GM21825 (cell line): ENCODE data around the gene SLC30A3.
"Not testable (repeated sequence)": the region's sequence is repeated elsewhere in the genome, so short reads cannot be mapped to it uniquely, and the experiment has no call there.

Experiments
- ATAC-seq: cut with Tn5 transposase; IDR thresholded peaks from one replicate; pipeline ENCODE4 v1.9.1; 2021; ENCODE audit warnings: mild to moderate bottlenecking, moderate library complexity; ENCODE audit not compliant: unreplicated experiment

Gene SLC30A3

DNA sequence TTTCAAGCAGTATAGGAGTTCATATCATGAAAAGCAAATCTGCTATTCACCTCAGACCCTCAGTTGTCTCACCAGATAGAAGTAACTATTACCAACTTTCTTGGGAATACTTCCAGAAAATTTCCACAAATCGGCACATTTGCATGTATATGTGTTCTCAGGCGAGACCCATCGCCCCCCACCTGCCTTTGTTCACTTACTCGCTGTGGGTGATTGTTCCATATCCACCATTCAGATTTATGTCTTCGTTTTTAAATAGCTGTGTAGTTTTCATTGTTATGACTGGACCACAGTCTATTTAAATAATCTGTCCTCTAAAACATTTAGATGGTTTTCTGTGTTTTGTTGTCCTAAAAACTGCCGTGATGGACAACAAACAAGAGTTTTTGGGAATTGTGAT, 22.6 kb upstream of the SLC30A3 start:
- no peak for ATAC-seq

GRCh38 chr2:27284996-27285395, 22.1 kb upstream of the SLC30A3 start:
- ATAC-seq, result no peak

DNA sequence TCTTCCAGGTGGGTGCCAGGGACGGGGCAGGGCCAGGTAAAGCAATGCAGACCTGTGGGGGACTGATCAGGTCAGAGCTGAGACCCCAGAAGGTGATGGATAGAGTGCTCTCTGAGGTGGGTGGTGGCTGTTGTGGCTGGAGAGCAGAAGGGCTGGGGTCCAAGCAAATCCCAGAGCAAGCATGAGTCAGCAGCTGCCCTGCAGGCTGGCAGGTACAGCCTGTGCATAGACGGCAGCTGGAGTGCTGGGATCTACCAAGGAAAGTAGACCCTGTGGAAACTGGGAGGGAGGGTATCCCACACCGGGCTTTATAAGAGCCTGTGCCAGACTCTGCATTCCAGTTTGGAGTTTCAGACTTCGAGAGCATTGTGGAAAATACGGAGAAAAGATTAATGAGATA, 20.0 kb upstream of the SLC30A3 start:
- no peak for ATAC-seq

DNA sequence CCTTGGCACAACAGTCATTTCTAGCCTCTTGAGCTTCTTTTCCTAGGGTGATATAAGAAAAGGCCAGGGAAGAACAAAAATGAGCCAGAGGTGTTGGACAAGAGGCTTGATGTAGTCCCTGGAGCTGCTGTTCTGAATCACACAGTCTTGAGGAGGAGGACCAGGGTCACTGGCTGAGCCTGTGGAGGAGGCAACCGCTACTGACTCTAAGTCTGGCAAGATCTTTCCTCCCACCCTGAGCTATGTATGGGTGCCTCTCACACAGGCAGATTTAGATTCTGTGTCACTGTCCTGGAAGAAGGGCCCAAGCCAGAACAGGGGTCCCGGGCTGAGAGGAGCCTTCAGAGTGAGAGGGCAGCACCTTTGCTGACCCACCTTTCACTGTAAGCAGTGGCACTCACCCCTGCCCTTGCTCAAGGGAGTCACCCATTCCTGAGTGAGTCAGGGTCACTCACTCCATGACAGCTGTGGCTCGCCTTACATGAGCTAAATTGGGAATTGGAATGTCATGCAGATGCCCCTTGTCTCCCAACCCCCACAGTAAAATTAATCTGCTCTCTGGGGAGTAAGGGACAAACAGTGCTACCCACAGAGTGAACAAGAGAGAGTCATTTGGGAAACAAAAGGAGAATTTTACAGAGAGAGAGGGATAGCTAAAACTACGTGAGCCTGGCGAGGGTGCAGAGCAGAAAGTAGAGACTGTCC, 19.2 kb upstream of the SLC30A3 start, which contains the start of gene TRIM54:
TRIM54 (plus strand) TSS at position 575 of the 705 bp plus-strand sequence. CDS start 303 bp downstream, outside the sequence.
- no peak for ATAC-seq

GRCh38 chr2:27281442-27281841, 18.6 kb upstream of the SLC30A3 start:
- ATAC-seq, result no peak

- ATAC-seq, result no peak
Observed at GRCh38 chr2:27280826-27281225, 18.0 kb upstream of the SLC30A3 start.

GRCh38 chr2:27278010-27278409, 15.2 kb upstream of the SLC30A3 start:
- no peak for ATAC-seq

GRCh38 chr2:27275211-27276150, 12.6 kb upstream of the SLC30A3 start, which contains the start of gene DNAJC5G:
DNAJC5G (plus strand) TSS chr2:27275433; CDS start chr2:27276729, 1,296 bp downstream.
- no peak for ATAC-seq

GRCh38 chr2:27272537-27273522, 10.0 kb upstream of the SLC30A3 start:
- ATAC-seq, result not testable (repeated sequence)

- no peak for ATAC-seq
Observed at GRCh38 chr2:27271631-27272340, 8.9 kb upstream of the SLC30A3 start.

GRCh38 chr2:27270670-27271069, 7.8 kb upstream of the SLC30A3 start:
- no peak for ATAC-seq

DNA sequence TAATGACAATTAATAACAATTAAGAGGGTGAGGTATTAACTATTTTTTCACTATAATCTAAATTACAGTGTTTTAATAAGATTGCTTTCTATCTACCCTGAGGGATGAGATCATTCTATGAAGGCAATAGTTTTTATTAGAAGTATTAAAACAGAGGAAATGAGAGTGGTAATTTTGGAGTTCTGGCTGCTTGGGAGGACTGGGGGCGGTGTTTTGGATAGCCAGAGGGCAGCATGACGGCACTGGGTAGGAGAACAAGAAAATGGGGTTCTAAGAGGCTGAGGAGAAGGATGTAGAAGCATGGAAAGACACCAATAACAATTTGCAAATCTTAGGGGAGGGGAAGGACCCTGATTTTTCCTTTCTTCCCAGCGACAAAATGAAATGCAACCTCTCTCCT, 7.3 kb upstream of the SLC30A3 start:
- no peak for ATAC-seq

DNA sequence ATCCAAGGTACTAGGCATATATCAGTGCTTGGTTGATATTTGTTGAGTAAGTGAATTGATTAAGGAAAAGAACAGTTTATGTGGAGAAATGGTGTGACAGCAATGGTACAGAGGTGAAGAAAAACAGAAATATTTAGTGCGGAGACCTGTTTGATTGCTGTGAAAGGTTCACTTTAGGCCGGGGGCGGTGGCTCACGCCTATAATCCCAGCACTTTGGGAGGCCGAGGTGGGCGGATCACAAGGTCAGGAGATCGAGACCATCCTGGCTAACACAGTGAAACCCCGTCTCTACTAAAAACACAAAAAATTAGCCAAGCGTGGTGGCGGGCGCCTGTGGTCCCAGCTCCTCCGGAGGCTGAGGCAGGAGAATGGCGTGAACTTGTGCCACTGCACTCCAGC, 5.4 kb upstream of the SLC30A3 start:
- not testable (repeated sequence) for ATAC-seq

GRCh38 chr2:27265536-27265870, 2.7 kb upstream of the SLC30A3 start:
- no peak for ATAC-seq

- ATAC-seq, result no peak
Observed at GRCh38 chr2:27264753-27265535, 2.1 kb upstream of the SLC30A3 start.

DNA sequence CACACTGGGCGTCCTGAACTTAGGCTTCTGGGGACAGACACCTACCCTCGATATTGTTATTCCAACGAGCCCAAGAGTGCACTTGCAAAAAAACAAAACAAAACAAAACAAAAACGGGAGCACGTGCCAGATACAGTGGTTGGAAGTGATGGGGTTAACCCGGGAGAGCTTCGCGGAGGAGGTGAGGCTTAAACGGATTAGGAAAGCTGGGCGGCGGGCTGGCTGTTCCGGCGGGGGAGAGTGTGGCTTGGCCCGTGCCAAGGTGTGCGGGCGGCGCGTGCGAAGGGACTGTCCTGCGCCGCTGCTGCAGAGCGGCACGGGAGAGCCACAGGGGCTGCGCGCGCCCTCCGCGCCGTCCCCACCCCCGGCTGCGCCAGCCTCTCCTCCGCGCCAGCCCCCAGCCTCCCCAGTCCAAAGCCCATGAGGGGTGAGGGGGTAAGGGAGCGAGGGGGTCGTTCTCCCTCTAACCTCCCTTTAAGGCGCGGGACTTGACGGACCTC, 1.5 kb upstream of the SLC30A3 start:
- no peak for ATAC-seq

- no peak for ATAC-seq
Observed at GRCh38 chr2:27263287-27264252, 723 bp upstream of the SLC30A3 start.

DNA sequence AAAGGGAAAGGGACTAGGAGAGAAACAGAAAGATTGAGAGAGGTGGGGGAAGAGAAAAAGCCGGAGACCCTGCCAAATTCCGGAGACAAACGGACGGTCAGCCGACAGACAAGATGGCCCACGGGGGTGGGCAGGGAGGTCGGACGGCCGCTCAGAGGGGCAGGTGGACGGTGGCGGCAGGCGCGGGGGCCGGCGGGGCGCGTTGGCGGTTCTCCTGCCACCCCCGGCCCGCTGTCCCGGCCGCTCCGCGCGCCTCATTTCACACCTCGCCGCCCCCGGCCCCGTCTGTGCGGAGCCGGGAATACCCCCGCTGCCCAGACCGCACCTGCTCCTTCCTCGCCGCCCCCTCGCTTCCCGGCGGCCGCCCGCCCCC, 935 bp downstream of the SLC30A3 start:
- ATAC-seq, result no peak
